GM12801 (cell line): ENCODE data around the gene MEP1B.

Source experiments
- CTCF ChIP-seq: IDR thresholded peaks from one replicate; pipeline ENCODE4 v1.5.1; 2011; ENCODE audit warnings: control low read depth; ENCODE audit not compliant: insufficient read length; ENCODE audit errors: extremely low read depth

Gene MEP1B

DNA sequence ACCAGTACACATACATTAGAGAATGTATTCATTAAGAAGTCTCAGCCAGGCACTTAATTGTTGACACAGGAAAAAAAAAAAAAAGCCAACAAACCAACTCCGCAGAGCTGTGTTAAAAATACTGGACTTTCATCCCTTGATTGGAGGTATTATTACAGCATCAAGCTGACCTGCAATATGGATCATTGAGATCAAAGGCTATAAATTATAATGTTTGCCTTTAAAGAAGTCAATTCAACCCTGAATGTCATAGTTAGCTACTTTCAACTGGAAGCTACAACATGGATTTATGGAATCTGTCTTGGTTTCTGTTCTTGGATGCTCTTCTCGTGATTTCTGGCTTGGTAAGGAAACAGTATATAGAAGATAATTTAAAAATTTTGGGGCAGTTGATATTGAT lies at the start of gene MEP1B:
MEP1B (plus strand) TSS at position 250 of the 400 bp plus-strand sequence; CDS start at position 282, 32 bp downstream.
- TF ChIP-seq CTCF, result no peak

- no peak for TF ChIP-seq CTCF
Observed at GRCh38 chr18:32148185-32148870, 41.5 kb upstream of the MEP1B start.

- no peak for TF ChIP-seq CTCF
Observed at GRCh38 chr18:32152705-32153448, 37.0 kb upstream of the MEP1B start.

DNA sequence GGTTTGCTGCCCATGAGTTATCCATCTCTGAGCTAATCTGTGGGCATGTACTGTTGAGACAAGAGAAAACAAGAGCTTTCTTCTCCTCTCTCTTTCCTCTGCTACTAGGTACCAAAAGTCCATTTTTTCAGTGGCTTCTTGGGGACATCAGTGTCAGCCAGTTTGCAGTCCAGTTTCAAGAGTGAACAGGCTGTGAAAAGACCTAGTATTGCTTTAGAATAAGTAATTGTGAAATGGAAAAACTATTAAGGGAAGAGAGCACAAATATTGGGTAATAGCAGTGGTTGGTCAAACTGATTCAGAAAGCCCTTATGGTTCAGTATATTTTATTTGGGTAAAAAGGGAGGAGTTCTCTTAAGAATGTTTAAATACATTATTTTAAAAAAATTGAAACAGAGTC lies 33.0 kb upstream of the MEP1B start:
- TF ChIP-seq CTCF, result no peak

DNA sequence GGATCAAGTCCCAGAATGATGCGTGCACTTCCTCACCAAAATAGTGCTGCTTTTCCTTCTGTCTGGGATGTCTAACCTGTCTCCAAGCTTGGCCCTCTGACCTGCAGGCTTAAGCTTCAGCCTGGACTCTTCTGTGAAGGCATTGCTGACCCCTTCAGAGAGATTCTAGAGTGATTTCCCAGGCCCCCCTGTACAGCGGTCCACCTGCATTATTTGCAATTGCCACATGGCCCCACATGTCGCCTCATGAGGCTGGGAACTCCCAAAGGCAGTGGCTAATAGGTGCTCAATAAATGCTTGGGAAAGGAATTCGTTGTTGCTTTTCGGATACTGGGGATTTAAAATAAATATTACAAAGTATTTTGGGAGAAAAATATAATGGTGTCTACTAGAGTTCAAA lies 32.3 kb upstream of the MEP1B start:
- TF ChIP-seq CTCF, result no peak

DNA sequence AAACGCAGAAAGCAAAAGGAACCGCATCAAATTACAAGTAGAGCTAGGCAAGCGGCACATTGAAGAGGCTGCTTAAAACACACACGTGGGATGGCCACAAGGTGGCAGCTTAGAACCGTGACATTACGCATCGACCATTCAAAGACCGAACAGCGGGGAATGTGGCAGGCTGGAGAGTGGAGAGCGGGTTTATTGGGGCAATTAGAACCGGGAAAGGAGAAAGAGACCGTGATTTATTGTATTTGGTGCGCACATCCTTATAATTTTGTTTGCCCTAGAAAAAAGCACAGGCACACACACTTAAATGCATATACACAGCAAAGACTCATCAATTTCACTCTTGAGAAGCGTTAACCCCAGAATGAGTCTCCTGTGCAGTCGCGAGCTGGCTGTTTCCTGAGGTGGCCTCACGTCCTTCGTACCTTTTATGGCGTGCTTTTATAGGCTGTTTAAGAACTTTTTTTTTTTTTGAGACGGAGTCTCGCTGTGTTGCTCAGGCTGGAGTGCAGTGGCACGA lies 31.7 kb upstream of the MEP1B start:
- TF ChIP-seq CTCF, result no peak

DNA sequence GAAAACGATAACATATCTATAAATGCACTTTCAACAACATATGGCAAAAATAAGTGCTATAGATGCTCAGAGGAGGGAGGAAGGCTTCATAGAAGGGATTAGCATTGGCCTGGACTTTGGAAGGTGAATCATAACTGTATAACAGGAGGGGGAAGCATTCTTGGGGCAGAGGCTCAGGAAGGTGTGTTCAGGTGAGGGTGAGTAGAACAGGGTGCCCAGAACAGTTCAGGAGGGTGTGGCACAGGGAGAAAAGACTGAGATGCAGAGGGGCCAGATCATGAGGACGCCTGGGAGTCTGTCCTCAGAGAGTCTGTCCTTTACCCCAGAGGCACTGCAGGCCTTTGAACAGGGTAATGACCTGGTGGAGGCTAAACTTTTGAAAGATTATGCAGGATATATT lies 29.3 kb upstream of the MEP1B start:
- no peak for TF ChIP-seq CTCF
